Measurements from ENCODE around the gene TPRA1. TPM values are rescaled to one million over a fixed set of nuclear protein-coding genes. Genes with fewer than 3 reads are reported as not detected.
A peak's percentile ranks its signal among the peaks of the same experiment; 100 is the strongest.

Gene TPRA1
- total RNA-seq, 1 donor from 2014 or later, result 11.8 TPM

GRCh38 chr3:127546554-127546953 is 44.0 kb downstream of the TPRA1 start:
- TF ChIP-seq EZH2 (IDR thresholded peaks at IDR 0.05) (no peak), CTCF (IDR thresholded peaks at IDR 0.05) (no peak), EZH2phosphoT487 (IDR thresholded peaks at IDR 0.05) (no peak)
- no peak overlapping the region for H2AFZ ChIP-seq (replicated peaks)
- peaks cover 22% of the 10 kb centered on the region for H3K27me3 ChIP-seq
- Mint-ChIP-seq H3K36me3 (no peaks in the 10 kb centered on the region), H3K4me3 (no peak overlapping the region), H3K27me3 (ENCODE audit: insufficient read depth, low read depth) (peaks cover 9% of the 10 kb centered on the region), H3K9me3 (no peaks in the 10 kb centered on the region), H3K27ac (no peak overlapping the region), H3K4me1 (peaks cover 46% of the 10 kb centered on the region)
- no peaks in the 10 kb centered on the region for H3K36me3 ChIP-seq
- H3K9me3 ChIP-seq (ENCODE audit: low read depth), result no peaks in the 10 kb centered on the region
- no peaks in the 10 kb centered on the region for H3K79me2 ChIP-seq (ENCODE audit: low read depth)
- H4K20me1 ChIP-seq (ENCODE audit: low read depth), result no peaks in the 10 kb centered on the region
- H3K4me3 ChIP-seq, result no peak overlapping the region
- H3F3A ChIP-seq (ENCODE audit: low read depth), result peaks cover 14% of the 10 kb centered on the region
- H3K4me1 ChIP-seq, result peaks cover 25% of the 10 kb centered on the region
- no peak overlapping the region for H3K4me2 ChIP-seq
- no peak for DNase-seq (ENCODE audit: low spot score)
- no peak overlapping the region for H3K9ac ChIP-seq
- H3K27ac ChIP-seq, result no peak overlapping the region

DNA sequence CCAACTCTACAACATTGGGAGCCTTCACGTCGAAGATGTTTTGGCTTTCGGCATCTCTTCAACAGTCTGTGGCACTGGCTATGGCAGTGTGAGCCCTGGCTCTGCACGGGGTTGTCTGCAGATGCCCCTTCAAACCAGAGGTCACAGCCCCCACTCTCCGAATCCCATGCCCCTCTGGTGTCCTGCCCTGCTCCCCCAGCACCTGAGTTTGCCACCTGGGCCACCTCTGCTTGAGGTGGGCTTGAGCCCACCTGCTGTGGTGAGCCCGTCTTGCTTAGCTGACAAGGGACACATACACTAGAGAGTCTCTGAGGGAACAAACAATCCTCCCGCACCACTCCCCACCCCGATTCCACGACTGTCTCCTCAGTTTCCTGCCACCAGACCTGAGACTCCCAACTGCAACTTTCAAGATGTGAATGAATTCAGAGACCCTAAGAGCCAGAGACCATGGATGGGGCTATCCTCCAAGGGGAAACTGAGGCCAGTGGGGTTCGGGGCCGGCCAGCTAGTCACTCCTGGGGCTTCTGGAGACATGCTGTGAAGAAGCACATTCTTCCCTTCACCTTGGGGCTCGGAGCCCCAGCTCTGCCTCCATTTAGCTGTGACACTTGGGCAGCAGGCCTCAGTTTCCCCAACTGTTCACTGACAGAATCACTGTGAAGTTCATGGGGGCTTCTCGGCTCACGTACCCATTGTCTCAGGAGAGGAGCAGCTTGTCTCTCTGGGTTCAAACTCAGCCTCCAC is 44.6 kb downstream of the TPRA1 start:
- peaks cover 6% of the 10 kb centered on the region for H3K27me3 Mint-ChIP-seq (ENCODE audit: insufficient read depth, low read depth)
- H3K9me3 Mint-ChIP-seq, result no peaks in the 10 kb centered on the region
- H3K4me1 ChIP-seq, result peaks cover 21% of the 10 kb centered on the region
- peaks cover 14% of the 10 kb centered on the region for H3F3A ChIP-seq (ENCODE audit: low read depth)
- H4K20me1 ChIP-seq (ENCODE audit: low read depth), result no peaks in the 10 kb centered on the region
- H3K36me3 Mint-ChIP-seq, result no peaks in the 10 kb centered on the region
- DNase-seq (ENCODE audit: low spot score), result no peak
- no peaks in the 10 kb centered on the region for H3K79me2 ChIP-seq (ENCODE audit: low read depth)
- no peaks in the 10 kb centered on the region for H3K9me3 ChIP-seq (ENCODE audit: low read depth)
- H3K4me1 Mint-ChIP-seq, result peaks cover 43% of the 10 kb centered on the region
- H3K9ac ChIP-seq, result no peak overlapping the region
- peak overlapping the region; percentile 57 for H3K4me3 Mint-ChIP-seq
- TF ChIP-seq CTCF (IDR thresholded peaks at IDR 0.05) (no peak), EZH2phosphoT487 (IDR thresholded peaks at IDR 0.05) (no peak), EZH2 (IDR thresholded peaks at IDR 0.05) (no peak)
- H3K36me3 ChIP-seq, result no peaks in the 10 kb centered on the region
- H3K4me2 ChIP-seq, result no peak overlapping the region
- peaks cover 22% of the 10 kb centered on the region for H3K27me3 ChIP-seq
- no peak overlapping the region for H3K27ac Mint-ChIP-seq
- no peak overlapping the region for H3K4me3 ChIP-seq
- no peak overlapping the region for H3K27ac ChIP-seq
- H2AFZ ChIP-seq (replicated peaks), result no peak overlapping the region

GRCh38 chr3:127545216-127545615 is 45.3 kb downstream of the TPRA1 start:
- Histone ChIP-seq H2AFZ (replicated peaks) (no peak overlapping the region), H3K4me2 (no peak overlapping the region), H3K9me3 (ENCODE audit: low read depth) (no peaks in the 10 kb centered on the region), H3K4me1 (peaks cover 17% of the 10 kb centered on the region), H4K20me1 (ENCODE audit: low read depth) (no peaks in the 10 kb centered on the region), H3K36me3 (no peaks in the 10 kb centered on the region), H3K27ac (no peak overlapping the region), H3K9ac (no peak overlapping the region), H3K27me3 (peaks cover 22% of the 10 kb centered on the region), H3K79me2 (ENCODE audit: low read depth) (no peaks in the 10 kb centered on the region), H3K4me3 (no peak overlapping the region), H3F3A (ENCODE audit: low read depth) (peaks cover 14% of the 10 kb centered on the region)
- Mint-ChIP-seq H3K4me1 (peaks cover 44% of the 10 kb centered on the region), H3K27ac (peak overlapping the region; percentile 50), H3K27me3 (ENCODE audit: insufficient read depth, low read depth) (peaks cover 6% of the 10 kb centered on the region), H3K9me3 (no peaks in the 10 kb centered on the region), H3K36me3 (no peaks in the 10 kb centered on the region), H3K4me3 (no peak overlapping the region)
- TF ChIP-seq EZH2 (IDR thresholded peaks at IDR 0.05) (no peak), EZH2phosphoT487 (IDR thresholded peaks at IDR 0.05) (no peak), CTCF (IDR thresholded peaks at IDR 0.05) (no peak)
- DNase-seq (ENCODE audit: low spot score), result no peak

All from neural progenitor cell (in vitro differentiated cells).